T-helper 1 cell treated with Interleukin-12 subunit alpha and Interleukin-12 subunit beta and Interleukin-4 antibody, amounts not matched to agents 30 μg/mL and 1 μg/mL, for 36 hours (primary cell): ENCODE measurements around the gene KHDRBS1.
"Not testable (repeated sequence)": the region's sequence is repeated elsewhere in the genome, so short reads cannot be mapped to it uniquely, and the experiment has no call there.

Experiments
- H3K27ac Mint-ChIP-seq: one replicate; pipeline ENCODE4 v1.8.0; 2021; ENCODE audit warnings: mild to moderate bottlenecking, mixed read lengths
- H3K27me3 Mint-ChIP-seq: one replicate; pipeline ENCODE4 v1.8.0; 2021; ENCODE audit warnings: low read depth, mixed read lengths
- H3K36me3 Mint-ChIP-seq: one replicate; pipeline ENCODE4 v1.8.0; 2021; ENCODE audit warnings: low read depth, mixed read lengths
- H3K4me1 Mint-ChIP-seq: one replicate; pipeline ENCODE4 v1.8.0; 2021; ENCODE audit warnings: low read depth, mixed read lengths
- H3K4me3 Mint-ChIP-seq: one replicate; pipeline ENCODE4 v1.8.0; 2021; ENCODE audit warnings: mild to moderate bottlenecking, moderate library complexity, mixed read lengths
- H3K9me3 Mint-ChIP-seq: one replicate; pipeline ENCODE4 v1.8.0; 2021; ENCODE audit warnings: mixed read lengths

Gene KHDRBS1

GRCh38 chr1:32065613-32066488 is 52.2 kb downstream of the KHDRBS1 start:
- H3K4me1 Mint-ChIP-seq, result peaks cover 15% of the 10 kb centered on the region
- not testable (repeated sequence) for H3K27ac Mint-ChIP-seq, H3K27me3 Mint-ChIP-seq, H3K4me3 Mint-ChIP-seq, H3K9me3 Mint-ChIP-seq
- H3K36me3 Mint-ChIP-seq, result peaks cover 17% of the 10 kb centered on the region

- Mint-ChIP-seq H3K9me3 (no peaks in the 10 kb centered on the region), H3K4me3 (no peak overlapping the region), H3K36me3 (peaks cover 14% of the 10 kb centered on the region), H3K27ac (no peak overlapping the region), H3K27me3 (no peaks in the 10 kb centered on the region), H3K4me1 (peaks cover 15% of the 10 kb centered on the region)
Measured at GRCh38 chr1:32066489-32066873, 52.8 kb downstream of the KHDRBS1 start.

GRCh38 chr1:32068957-32069588 is 55.4 kb downstream of the KHDRBS1 start:
- H3K4me1 Mint-ChIP-seq, result peaks cover 31% of the 10 kb centered on the region
- H3K36me3 Mint-ChIP-seq, result peaks cover 6% of the 10 kb centered on the region
- H3K4me3 Mint-ChIP-seq, result no peak overlapping the region
- no peaks in the 10 kb centered on the region for H3K27me3 Mint-ChIP-seq
- H3K27ac Mint-ChIP-seq, result no peak overlapping the region
- H3K9me3 Mint-ChIP-seq, result no peaks in the 10 kb centered on the region

- H3K4me3 Mint-ChIP-seq, result peak overlapping the region; percentile 88
- peaks cover 2% of the 10 kb centered on the region for H3K36me3 Mint-ChIP-seq
- H3K4me1 Mint-ChIP-seq, result peaks cover 35% of the 10 kb centered on the region
- H3K27ac Mint-ChIP-seq, result peak overlapping the region; percentile 86
- H3K9me3 Mint-ChIP-seq, result no peaks in the 10 kb centered on the region
- no peaks in the 10 kb centered on the region for H3K27me3 Mint-ChIP-seq
Measured at GRCh38 chr1:32071758-32072621, 58.3 kb downstream of the KHDRBS1 start.

DNA sequence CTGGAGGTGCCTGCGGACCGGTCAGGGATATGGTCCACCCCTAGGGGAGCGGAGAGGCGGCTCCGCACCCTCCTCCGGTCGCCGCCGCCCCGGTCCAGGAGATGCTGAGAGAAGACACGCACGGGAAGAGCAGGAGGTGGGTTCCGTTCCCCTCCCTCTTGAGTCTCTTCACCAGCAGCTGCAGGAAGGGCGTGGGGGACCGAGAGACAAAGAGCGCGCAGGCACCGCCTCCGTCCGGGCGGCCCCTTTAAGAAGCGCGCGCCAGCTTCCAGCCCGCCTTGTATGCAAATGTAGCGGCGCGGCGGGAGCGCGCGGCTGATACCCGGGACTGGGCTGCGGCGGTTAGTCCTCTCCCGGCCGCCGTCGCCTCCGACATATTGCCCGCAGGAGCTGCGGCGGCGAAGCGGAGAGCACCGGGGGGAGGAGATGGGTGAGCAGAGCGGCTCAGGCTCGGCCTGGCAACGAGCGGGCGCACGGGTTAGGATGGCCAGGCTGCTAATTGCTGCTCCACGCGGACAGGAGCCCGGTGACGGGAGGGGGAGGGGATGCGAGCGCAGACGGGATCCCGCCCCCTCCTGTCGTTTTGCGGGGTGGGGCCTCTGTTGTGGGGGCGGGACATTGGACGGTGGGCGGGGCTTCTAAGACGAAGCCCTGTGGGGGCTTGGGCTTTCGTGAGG is 59.1 kb downstream of the KHDRBS1 start, which contains the start of gene TMEM39B:
TSS of gene TMEM39B (plus strand) at position 318 of the 677 bp plus-strand sequence. CDS start at position 427, 109 bp downstream.
- H3K36me3 Mint-ChIP-seq, result peaks cover 9% of the 10 kb centered on the region
- peak within 1 kb of the TSS; percentile 86 for H3K27ac Mint-ChIP-seq
- peak within 1 kb of the TSS; percentile 88 for H3K4me3 Mint-ChIP-seq
- H3K27me3 Mint-ChIP-seq, result no peaks in the 10 kb centered on the region
- no peaks in the 10 kb centered on the region for H3K9me3 Mint-ChIP-seq
- peaks cover 38% of the 10 kb centered on the region for H3K4me1 Mint-ChIP-seq

DNA sequence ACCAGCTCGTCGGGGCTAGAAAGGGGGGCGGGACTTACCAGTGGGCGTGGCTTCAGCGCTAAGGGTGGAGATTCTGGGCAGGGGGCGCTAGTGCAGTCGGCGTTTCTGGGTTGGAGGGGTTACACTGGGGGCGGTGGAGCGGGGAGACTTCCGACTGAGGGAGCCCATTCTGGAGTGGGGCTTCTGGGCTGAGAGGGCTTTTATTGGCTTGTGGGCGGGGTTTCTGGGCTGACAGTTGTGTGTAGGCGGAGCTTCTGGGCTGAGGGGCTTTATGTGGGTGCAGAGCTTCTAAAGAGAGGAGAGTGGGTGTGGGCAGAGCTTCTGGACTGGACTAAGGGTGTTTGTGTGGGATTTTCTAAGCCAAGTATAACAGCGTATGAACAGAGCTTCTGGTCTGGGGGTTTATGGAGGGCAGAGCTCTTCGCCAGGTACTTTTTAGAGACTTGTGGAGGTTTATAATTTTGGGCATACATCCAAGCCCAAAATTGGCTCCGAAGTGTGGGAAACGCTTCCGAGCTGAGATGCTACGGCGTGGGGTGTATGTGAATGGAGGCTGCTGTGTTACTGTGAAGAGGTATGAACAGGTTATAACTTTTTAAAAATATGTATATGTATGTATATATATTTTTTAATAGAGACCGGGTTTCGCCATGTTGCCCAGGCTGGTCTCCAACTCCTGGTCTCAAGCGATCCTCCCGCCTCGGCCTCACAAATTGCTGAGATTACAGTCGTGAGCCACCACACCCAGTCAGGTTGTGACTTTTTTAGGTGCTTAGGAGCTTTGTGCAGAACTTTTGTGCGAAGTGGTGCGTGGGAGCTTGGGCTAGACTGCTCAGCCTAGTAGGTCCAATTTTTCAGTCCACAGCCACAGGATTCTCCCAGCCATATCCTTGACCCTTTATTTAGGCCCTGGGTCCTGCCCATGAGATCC is 59.9 kb downstream of the KHDRBS1 start:
- H3K27ac Mint-ChIP-seq, result peak overlapping the region; percentile 86
- peaks cover 38% of the 10 kb centered on the region for H3K4me1 Mint-ChIP-seq

GRCh38 chr1:32074841-32075240 is 61.2 kb downstream of the KHDRBS1 start:
- Mint-ChIP-seq H3K4me3 (peak overlapping the region; percentile 30), H3K27me3 (no peaks in the 10 kb centered on the region), H3K36me3 (peaks cover 12% of the 10 kb centered on the region), H3K4me1 (peaks cover 34% of the 10 kb centered on the region), H3K9me3 (no peaks in the 10 kb centered on the region), H3K27ac (peak overlapping the region; percentile 39)

More for the DNA sequence above, 59.9 kb downstream of the KHDRBS1 start:
- peaks cover 9% of the 10 kb centered on the region for H3K36me3 Mint-ChIP-seq
- no peaks in the 10 kb centered on the region for H3K9me3 Mint-ChIP-seq
- H3K4me3 Mint-ChIP-seq, result peak overlapping the region; percentile 88
- no peaks in the 10 kb centered on the region for H3K27me3 Mint-ChIP-seq

GRCh38 chr1:32077451-32077850 is 63.8 kb downstream of the KHDRBS1 start:
- Mint-ChIP-seq H3K4me3 (no peak overlapping the region), H3K27me3 (no peaks in the 10 kb centered on the region), H3K27ac (peak overlapping the region; percentile 7), H3K4me1 (peaks cover 23% of the 10 kb centered on the region), H3K9me3 (no peaks in the 10 kb centered on the region), H3K36me3 (peaks cover 19% of the 10 kb centered on the region)

- Mint-ChIP-seq H3K27me3 (no peaks in the 10 kb centered on the region), H3K27ac (peak overlapping the region; percentile 22), H3K4me3 (no peak overlapping the region), H3K4me1 (peaks cover 3% of the 10 kb centered on the region), H3K9me3 (no peaks in the 10 kb centered on the region), H3K36me3 (peaks cover 34% of the 10 kb centered on the region)
Measured at GRCh38 chr1:32082022-32082421, 68.4 kb downstream of the KHDRBS1 start.

DNA sequence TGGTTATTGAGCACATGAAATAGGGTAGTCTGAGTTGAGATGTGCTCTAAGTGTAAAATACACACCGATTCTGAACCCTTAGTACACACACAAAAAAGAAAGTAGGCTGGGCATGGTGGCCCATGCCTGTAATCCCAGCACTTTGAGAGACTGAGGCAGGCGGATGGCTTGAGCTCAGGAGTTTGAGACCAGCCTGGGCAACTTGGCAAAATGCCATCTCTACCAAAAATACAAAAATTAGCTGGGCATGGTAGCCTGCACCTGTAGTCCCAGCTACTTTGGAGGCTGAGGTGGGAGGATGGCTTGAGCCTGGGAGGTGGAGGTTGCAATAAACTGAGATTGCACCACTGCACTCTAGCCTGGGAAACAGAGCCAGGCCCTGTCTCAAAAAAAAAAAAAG is 72.7 kb downstream of the KHDRBS1 start:
- peaks cover 22% of the 10 kb centered on the region for H3K36me3 Mint-ChIP-seq
- not testable (repeated sequence) for H3K27ac Mint-ChIP-seq, H3K27me3 Mint-ChIP-seq

GRCh38 chr1:32091176-32091575 is 77.5 kb downstream of the KHDRBS1 start:
- H3K36me3 Mint-ChIP-seq, result peaks cover 14% of the 10 kb centered on the region
- H3K4me1 Mint-ChIP-seq, result no peaks in the 10 kb centered on the region
- no peaks in the 10 kb centered on the region for H3K27me3 Mint-ChIP-seq
- no peak overlapping the region for H3K4me3 Mint-ChIP-seq
- H3K27ac Mint-ChIP-seq, result no peak overlapping the region
- no peaks in the 10 kb centered on the region for H3K9me3 Mint-ChIP-seq

More for the DNA sequence above, 72.7 kb downstream of the KHDRBS1 start:
- not testable (repeated sequence) for H3K4me3 Mint-ChIP-seq, H3K4me1 Mint-ChIP-seq, H3K9me3 Mint-ChIP-seq

DNA sequence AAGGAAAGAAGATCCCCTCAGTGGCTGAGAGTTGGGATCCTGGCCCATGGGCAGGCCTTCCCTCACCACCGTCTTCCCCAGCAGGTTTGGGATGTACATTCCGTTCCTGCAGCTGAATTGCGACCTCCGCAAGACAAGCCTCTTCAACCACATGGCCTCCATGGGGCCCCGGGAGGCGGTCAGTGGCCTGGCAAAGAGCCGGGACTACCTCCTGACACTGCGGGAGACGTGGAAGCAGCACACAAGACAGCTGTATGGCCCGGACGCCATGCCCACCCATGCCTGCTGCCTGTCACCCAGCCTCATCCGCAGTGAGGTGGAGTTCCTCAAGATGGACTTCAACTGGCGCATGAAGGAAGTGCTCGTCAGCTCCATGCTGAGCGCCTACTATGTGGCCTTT is 77.9 kb downstream of the KHDRBS1 start:
- H3K36me3 Mint-ChIP-seq, result peaks cover 12% of the 10 kb centered on the region
- H3K4me1 Mint-ChIP-seq, result no peaks in the 10 kb centered on the region
- H3K4me3 Mint-ChIP-seq, result no peak overlapping the region

More for the DNA sequence above, 77.9 kb downstream of the KHDRBS1 start:
- H3K9me3 Mint-ChIP-seq, result no peaks in the 10 kb centered on the region
- H3K27me3 Mint-ChIP-seq, result no peaks in the 10 kb centered on the region
- no peak overlapping the region for H3K27ac Mint-ChIP-seq
